ENCODE measurements around the gene KIF15.
"Not testable (repeated sequence)": the region's sequence is repeated elsewhere in the genome, so short reads cannot be mapped to it uniquely, and the experiment has no call there.

The KIF15 gene

GRCh38 chr3:44803298-44803697, 41.7 kb downstream of the KIF15 start:
- no peaks in the 10 kb centered on the region for H3K27me3 ChIP-seq (ENCODE audit: insufficient read depth, low read length, poor library complexity, severe bottlenecking)
- H3K4me2 ChIP-seq (ENCODE audit: low read depth, low read length, poor library complexity, severe bottlenecking) = no peak overlapping the region
- peaks cover 93% of the 10 kb centered on the region for H3K36me3 ChIP-seq (ENCODE audit: insufficient read depth, low read length)
- TF ChIP-seq EZH2phosphoT487 (IDR thresholded peaks at IDR 0.05; ENCODE audit: borderline replicate concordance) (no peak), CTCF (conservative IDR thresholded peaks at IDR 0.05; ENCODE audit: low read length) (no peak)
- H3K9me2 ChIP-seq (replicated peaks; ENCODE audit: low read depth, low read length) = no peaks in the 10 kb centered on the region
- H3F3A ChIP-seq (ENCODE audit: low read depth) = no peaks in the 10 kb centered on the region
- H3K9ac ChIP-seq (ENCODE audit: low read depth, low read length, poor library complexity, severe bottlenecking) = no peak overlapping the region
- no peaks in the 10 kb centered on the region for H3K79me2 ChIP-seq (ENCODE audit: insufficient read depth, low read length)
- H2AFZ ChIP-seq (ENCODE audit: low read length) = no peak overlapping the region
- no peaks in the 10 kb centered on the region for H3K4me1 ChIP-seq (ENCODE audit: insufficient read depth, low read length, poor library complexity, severe bottlenecking)
- H3K9me3 ChIP-seq (ENCODE audit: insufficient read depth, low read depth, low read length) = no peaks in the 10 kb centered on the region
- H3K4me3 ChIP-seq (ENCODE audit: low read length, poor library complexity, severe bottlenecking) = no peak overlapping the region
- no peaks in the 10 kb centered on the region for H4K20me1 ChIP-seq (ENCODE audit: insufficient read depth, low read length, poor library complexity, severe bottlenecking)

- Histone ChIP-seq H4K20me1 (ENCODE audit: insufficient read depth, low read length, poor library complexity, severe bottlenecking) (no peaks in the 10 kb centered on the region), H3K79me2 (ENCODE audit: insufficient read depth, low read length) (no peaks in the 10 kb centered on the region), H3K27me3 (ENCODE audit: insufficient read depth, low read length, poor library complexity, severe bottlenecking) (no peaks in the 10 kb centered on the region), H3K36me3 (ENCODE audit: insufficient read depth, low read length) (peaks cover 90% of the 10 kb centered on the region), H2AFZ (ENCODE audit: low read length) (no peak overlapping the region), H3K4me1 (ENCODE audit: insufficient read depth, low read length, poor library complexity, severe bottlenecking) (no peaks in the 10 kb centered on the region), H3F3A (ENCODE audit: low read depth) (no peaks in the 10 kb centered on the region), H3K4me3 (ENCODE audit: low read length, poor library complexity, severe bottlenecking) (no peak overlapping the region), H3K4me2 (ENCODE audit: low read depth, low read length, poor library complexity, severe bottlenecking) (no peak overlapping the region), H3K9ac (ENCODE audit: low read depth, low read length, poor library complexity, severe bottlenecking) (no peak overlapping the region), H3K9me2 (replicated peaks; ENCODE audit: low read depth, low read length) (no peaks in the 10 kb centered on the region), H3K9me3 (ENCODE audit: insufficient read depth, low read depth, low read length) (no peaks in the 10 kb centered on the region)
- TF ChIP-seq CTCF (conservative IDR thresholded peaks at IDR 0.05; ENCODE audit: low read length) (peak; percentile 35), EZH2phosphoT487 (IDR thresholded peaks at IDR 0.05; ENCODE audit: borderline replicate concordance) (no peak)
Observed at GRCh38 chr3:44805960-44806359, 44.4 kb downstream of the KIF15 start.

- no peaks in the 10 kb centered on the region for H3F3A ChIP-seq (ENCODE audit: low read depth)
- no peaks in the 10 kb centered on the region for H3K79me2 ChIP-seq (ENCODE audit: insufficient read depth, low read length)
- H3K4me1 ChIP-seq (ENCODE audit: insufficient read depth, low read length, poor library complexity, severe bottlenecking) = no peaks in the 10 kb centered on the region
- no peak overlapping the region for H3K4me2 ChIP-seq (ENCODE audit: low read depth, low read length, poor library complexity, severe bottlenecking)
- H3K9ac ChIP-seq (ENCODE audit: low read depth, low read length, poor library complexity, severe bottlenecking) = no peak overlapping the region
- TF ChIP-seq CTCF (conservative IDR thresholded peaks at IDR 0.05; ENCODE audit: low read length) = no peak
- TF ChIP-seq EZH2phosphoT487 (IDR thresholded peaks at IDR 0.05; ENCODE audit: borderline replicate concordance) = no peak
- peaks cover 65% of the 10 kb centered on the region for H3K36me3 ChIP-seq (ENCODE audit: insufficient read depth, low read length)
- no peaks in the 10 kb centered on the region for H4K20me1 ChIP-seq (ENCODE audit: insufficient read depth, low read length, poor library complexity, severe bottlenecking)
- H3K9me3 ChIP-seq (ENCODE audit: insufficient read depth, low read depth, low read length) = no peaks in the 10 kb centered on the region
- no peaks in the 10 kb centered on the region for H3K9me2 ChIP-seq (replicated peaks; ENCODE audit: low read depth, low read length)
- H3K4me3 ChIP-seq (ENCODE audit: low read length, poor library complexity, severe bottlenecking) = no peak overlapping the region
- H2AFZ ChIP-seq (ENCODE audit: low read length) = no peak overlapping the region
- no peaks in the 10 kb centered on the region for H3K27me3 ChIP-seq (ENCODE audit: insufficient read depth, low read length, poor library complexity, severe bottlenecking)
Observed at GRCh38 chr3:44814751-44815150, 53.2 kb downstream of the KIF15 start.

- not testable (repeated sequence) for H3K4me1 ChIP-seq (ENCODE audit: insufficient read depth, low read length, poor library complexity, severe bottlenecking); H4K20me1 ChIP-seq (ENCODE audit: insufficient read depth, low read length, poor library complexity, severe bottlenecking); H3K9ac ChIP-seq (ENCODE audit: low read depth, low read length, poor library complexity, severe bottlenecking); H3K9me2 ChIP-seq (replicated peaks; ENCODE audit: low read depth, low read length); H3K4me3 ChIP-seq (ENCODE audit: low read length, poor library complexity, severe bottlenecking); H2AFZ ChIP-seq (ENCODE audit: low read length); H3F3A ChIP-seq (ENCODE audit: low read depth); H3K4me2 ChIP-seq (ENCODE audit: low read depth, low read length, poor library complexity, severe bottlenecking); H3K9me3 ChIP-seq (ENCODE audit: insufficient read depth, low read depth, low read length); H3K27me3 ChIP-seq (ENCODE audit: insufficient read depth, low read length, poor library complexity, severe bottlenecking); H3K79me2 ChIP-seq (ENCODE audit: insufficient read depth, low read length)
- peaks cover 51% of the 10 kb centered on the region for H3K36me3 ChIP-seq (ENCODE audit: insufficient read depth, low read length)
Observed at GRCh38 chr3:44816334-44816733, 54.7 kb downstream of the KIF15 start.

- not testable (repeated sequence) for H3K9me3 ChIP-seq (ENCODE audit: insufficient read depth, low read depth, low read length); H3K4me2 ChIP-seq (ENCODE audit: low read depth, low read length, poor library complexity, severe bottlenecking); H3K27me3 ChIP-seq (ENCODE audit: insufficient read depth, low read length, poor library complexity, severe bottlenecking); H3K4me1 ChIP-seq (ENCODE audit: insufficient read depth, low read length, poor library complexity, severe bottlenecking); H3K79me2 ChIP-seq (ENCODE audit: insufficient read depth, low read length); H3F3A ChIP-seq (ENCODE audit: low read depth); H3K9me2 ChIP-seq (replicated peaks; ENCODE audit: low read depth, low read length); H3K4me3 ChIP-seq (ENCODE audit: low read length, poor library complexity, severe bottlenecking); H2AFZ ChIP-seq (ENCODE audit: low read length); H3K9ac ChIP-seq (ENCODE audit: low read depth, low read length, poor library complexity, severe bottlenecking); H4K20me1 ChIP-seq (ENCODE audit: insufficient read depth, low read length, poor library complexity, severe bottlenecking)
- H3K36me3 ChIP-seq (ENCODE audit: insufficient read depth, low read length) = peaks cover 39% of the 10 kb centered on the region; the same call in 1 of the 2 replicates
Observed at GRCh38 chr3:44821206-44821605, 59.6 kb downstream of the KIF15 start.
